K562 (cell line): Measurements from ENCODE around the gene PFAS. TPM values are rescaled to one million over a fixed set of nuclear protein-coding genes. Genes with fewer than 3 reads are reported as not detected.

Experiments used
- ATAC-seq: fragments of 200-7000 bp; cut with Tn5 transposase; 3 replicates; pipeline ENCODE4 v1.9.1; 2020; ENCODE audit warnings: moderate library complexity
- BruUV-seq: library from RNA; stranded (reverse); fragments of 400-500 nt; replicated peaks from 2 replicates; lab custom pipeline; 2021; lab: Mats Ljungman, UMichigan
- CTCF ChIA-PET: fragments of 300-600 bp; formaldehyde crosslinking; extraction: SDS; loops from one replicate; lab custom pipeline; 2021; ENCODE audit warnings: low intra/inter-chr PET ratio; lab: Yijun Ruan, JAX
- POLR2A ChIA-PET: fragments of 300-600, 350-650 bp; sonication (Branson Sonifier 250); formaldehyde crosslinking; extraction: SDS; loops from one replicate; lab custom pipeline; 2021; ENCODE audit warnings: antibody characterized with exemption, inconsistent platforms; lab: Yijun Ruan, JAX
- DNase-seq, 4 experiments: peaks; one replicate each; pipeline versions ENCODE4 v3.0.0 to v3.0.0-alpha.2; 2011 to 2018; ENCODE audit warnings: low spot score in 3 of 4, mixed read lengths in 3 of 4; ENCODE audit errors: extremely low read depth in 1 of 4
- FAIRE-seq: peaks from 2 replicates; lab custom pipeline; 2011; peaks lifted over from hg19 to GRCh38; lab: Jason Lieb, UNC
- H2AFZ ChIP-seq: 2 replicates; pipeline ENCODE4 v1.6.0; 2011; ENCODE audit warnings: low read depth, low read length, control low read depth, inconsistent platforms
- H3K27ac ChIP-seq: fragments of 200-600 bp; 3 replicates; pipeline ENCODE4 v1.8.0; 2011; ENCODE audit warnings: low read depth, mild to moderate bottlenecking, control low read depth, inconsistent platforms, low read length, moderate library complexity, mixed read lengths; ENCODE audit errors: extremely low read depth
- H3K27me3 ChIP-seq, 2 experiments: fragments of 300-600 bp in 1 of 2; 2 replicates in 1 of 2; 3 replicates in 1 of 2; pipeline versions ENCODE4 v1.6.0 to v1.8.0; 2011; ENCODE audit warnings: inconsistent platforms in 2 of 2, low read length in 2 of 2, mild to moderate bottlenecking in 1 of 2, mixed read lengths in 1 of 2, moderate library complexity in 1 of 2; ENCODE audit not compliant: control insufficient read depth in 2 of 2, insufficient read depth in 2 of 2
- H3K36me3 ChIP-seq: fragments of 300-600 bp; 3 replicates; pipeline ENCODE4 v1.8.0; 2011; ENCODE audit warnings: mild to moderate bottlenecking, low read length, inconsistent platforms; ENCODE audit not compliant: control insufficient read depth, insufficient read depth
- H3K4me1 ChIP-seq, 2 experiments: fragments of 200-600 bp in 1 of 2; replicated peaks in 1 of 2; 2 replicates in 1 of 2; 3 replicates in 1 of 2; pipeline versions ENCODE4 v1.5.1 to v1.8.0; 2011; ENCODE audit warnings: inconsistent platforms in 2 of 2, low read length in 2 of 2, mild to moderate bottlenecking in 1 of 2, mixed read lengths in 1 of 2, moderate library complexity in 1 of 2; ENCODE audit not compliant: control insufficient read depth in 2 of 2, insufficient read depth in 2 of 2
- H3K4me2 ChIP-seq: 2 replicates; pipeline ENCODE4 v1.6.1; 2011; ENCODE audit warnings: low read length, control low read depth, inconsistent platforms, mixed read lengths; ENCODE audit not compliant: insufficient read depth
- H3K4me3 ChIP-seq: fragments of 200-600 bp; sonication (generic), shearing (Covaris generic); 2 replicates; pipeline ENCODE4 v1.5.1; 2016; ENCODE audit warnings: control low read depth, inconsistent platforms
- H3K79me2 ChIP-seq: fragments of 200-600 bp; 3 replicates; pipeline ENCODE4 v1.8.0; 2011; ENCODE audit warnings: low read length, inconsistent platforms; ENCODE audit not compliant: control insufficient read depth, insufficient read depth
- H3K9ac ChIP-seq, 2 experiments: 2 replicates each; pipeline versions ENCODE4 v1.6.0 to v1.6.1; 2011; ENCODE audit warnings: low read depth in 2 of 2, low read length in 2 of 2, control low read depth in 1 of 2, inconsistent platforms in 1 of 2, mild to moderate bottlenecking in 1 of 2, mixed read lengths in 1 of 2; ENCODE audit not compliant: insufficient read depth in 1 of 2
- H3K9me1 ChIP-seq: one replicate; pipeline ENCODE4 v1.6.0; 2011; ENCODE audit warnings: inconsistent platforms, mild to moderate bottlenecking, low read length, moderate library complexity; ENCODE audit not compliant: control insufficient read depth, insufficient read depth
- H3K9me3 ChIP-seq: replicated peaks from 2 replicates; pipeline ENCODE4 v1.5.1; 2011; ENCODE audit warnings: low read depth, low read length, inconsistent platforms; ENCODE audit not compliant: control insufficient read depth, insufficient read depth
- H4K20me1 ChIP-seq: replicated peaks from 2 replicates; pipeline ENCODE4 v1.6.1; 2011; ENCODE audit warnings: low read length, inconsistent platforms, mixed read lengths; ENCODE audit not compliant: control insufficient read depth, insufficient read depth
- ELF2 ChIP-seq: fragments of 250-450 bp; sonication (Bioruptor Pico); IDR thresholded peaks from 2 replicates; pipeline ENCODE4 v1.5.0; 2021; ENCODE audit warnings: mild to moderate bottlenecking
- PCBP2 ChIP-seq: fragments of 200-400 bp; formaldehyde crosslinking; IDR thresholded peaks from 2 replicates; pipeline ENCODE4 v1.6.1; 2018; ENCODE audit warnings: low read length, low read depth, mild to moderate bottlenecking, moderate library complexity; ENCODE audit not compliant: poor library complexity, severe bottlenecking
- THRAP3 ChIP-seq: fragments of 450-650 bp; IDR thresholded peaks from 2 replicates; pipeline ENCODE4 v1.6.1; 2016; ENCODE audit warnings: mild to moderate bottlenecking, inconsistent platforms, borderline replicate concordance
- WGBS: fragments of 100-300 bp; shearing (Covaris generic); methylation state at CpG from one replicate; pipeline ENCODE4 v1.1.6; 2016; ENCODE audit warnings: low coverage, mixed read lengths; ENCODE audit not compliant: insufficient coverage; ENCODE audit errors: missing lambda C conversion rate; 5-methylcytosine and 5-hydroxymethylcytosine counted together
- in situ Hi-C: fragments of 300-500 bp; cut with MboI; formaldehyde crosslinking; loops from 4 replicates; pipeline ENCODE4 v1.15.0; 2018; ENCODE audit warnings: inconsistent platforms, mixed read lengths
- intact Hi-C: fragments of 100-400 bp; cut with micrococcal nuclease; formaldehyde crosslinking; loops from 2 replicates; pipeline ENCODE4 v1.14.2; 2022
- polyA plus RNA-seq, 8 experiments: library from polyadenylated mRNA; depleted of rRNA in 4 of 8; stranded (reverse) in 5 of 8; unstranded in 3 of 8; fragments of >200 nt; fragmentation: Nextera tagmentation in 2 of 8; fragmentation: Illumina TruSeq in 1 of 8; extraction: Ambion mirVana in 2 of 8; extraction: Trizol in 1 of 8; gene quantifications; 2 replicates each; pipeline versions ENCODE4 v1.2.1 to v1.2.3, GENCODE V29; 2011 to 2014; ENCODE audit warnings: inconsistent platforms in 1 of 8, missing spikeins in 1 of 8
- total RNA-seq, 7 experiments: library from RNA; depleted of rRNA in 6 of 7; stranded (reverse); fragments of >200 nt in 6 of 7; fragmentation: Illumina TruSeq in 2 of 7; extraction: Trizol in 2 of 7; gene quantifications; 2 replicates each; pipeline versions ENCODE4 v1.2.1 to v1.2.3, GENCODE V29; 2011 to 2021; ENCODE audit warnings: low replicate concordance in 1 of 7
- TF ChIP-seq, protein P1 (sequence below): fragments of 450-650 bp; IDR thresholded peaks from 2 replicates; pipeline ENCODE4 v1.6.1; 2017; ENCODE audit warnings: antibody characterized with exemption
- TF ChIP-seq, protein P2 (sequence below): fragments of 250-450 bp; sonication (Bioruptor Pico); IDR thresholded peaks from 2 replicates; pipeline ENCODE4 v1.8.0; 2021; ENCODE audit warnings: moderate library complexity, mild to moderate bottlenecking, inconsistent platforms
- TF ChIP-seq, protein P3 (sequence below): fragments of 250-450 bp; sonication (Bioruptor Pico); IDR thresholded peaks from 2 replicates; pipeline ENCODE4 v1.8.0; 2022; ENCODE audit warnings: moderate library complexity, mild to moderate bottlenecking, inconsistent platforms
- TF ChIP-seq, protein P4 (sequence below), 2 experiments: IDR thresholded peaks; 2 replicates each; pipeline ENCODE4 v1.6.1; 2011; ENCODE audit warnings: borderline replicate concordance in 1 of 2, control low read depth in 1 of 2, low read depth in 1 of 2, low read length in 1 of 2, mild to moderate bottlenecking in 1 of 2, mixed read lengths in 1 of 2, moderate library complexity in 1 of 2; ENCODE audit not compliant: insufficient read depth in 1 of 2, insufficient read length in 1 of 2, poor library complexity in 1 of 2, severe bottlenecking in 1 of 2; ENCODE audit errors: extremely low read depth in 1 of 2

PFAS gene
- total and polyA plus RNA-seq, 9 of the 15 experiments (the other 6 are each of a cell fraction or from before 2014, with no cell fraction given), result 11.6 to 131 (median 43.9) TPM

GRCh38 chr17:8287651-8288335 is 38.7 kb downstream of the PFAS start:
- ATAC-seq (no peak), FAIRE-seq (no peak), DNase-seq (no peak)
- Histone ChIP-seq H3K9me3 (no peaks in the 10 kb centered on the region), H3K36me3 (0 out of 3 replicates have a peak, but pooled peaks cover 2% of the 10 kb centered on the region), H2AFZ (peak overlapping the region; percentile 74), H3K27ac (peak overlapping the region; percentile 54; the same call in 2 of the 3 replicates), H4K20me1 (no peaks in the 10 kb centered on the region), H3K79me2 (no peaks in the 10 kb centered on the region), H3K4me3 (peak overlapping the region; percentile 44), H3K4me1 (peaks cover 3 to 30% of the 10 kb centered on the region in 2 experiments; a peak in 3 of 5 replicates), H3K9me1 (no peaks in the 10 kb centered on the region), H3K9ac (peak overlapping the region; percentile 58 to 91), H3K27me3 (no peaks in the 10 kb centered on the region), H3K4me2 (peak overlapping the region; percentile 74)
- 43% methylated on average over 17 of the region's 19 CpGs for WGBS
- in situ Hi-C loops (no loop called here), intact Hi-C loops (no loop called here)
- BruUV-seq, result TSS peak; percentile 44
- no peak for TF ChIP-seq ELF2
- TF ChIP-seq PCBP2, result no peak
- no peak for TF ChIP-seq THRAP3
- TF ChIP-seq, protein P1, sequence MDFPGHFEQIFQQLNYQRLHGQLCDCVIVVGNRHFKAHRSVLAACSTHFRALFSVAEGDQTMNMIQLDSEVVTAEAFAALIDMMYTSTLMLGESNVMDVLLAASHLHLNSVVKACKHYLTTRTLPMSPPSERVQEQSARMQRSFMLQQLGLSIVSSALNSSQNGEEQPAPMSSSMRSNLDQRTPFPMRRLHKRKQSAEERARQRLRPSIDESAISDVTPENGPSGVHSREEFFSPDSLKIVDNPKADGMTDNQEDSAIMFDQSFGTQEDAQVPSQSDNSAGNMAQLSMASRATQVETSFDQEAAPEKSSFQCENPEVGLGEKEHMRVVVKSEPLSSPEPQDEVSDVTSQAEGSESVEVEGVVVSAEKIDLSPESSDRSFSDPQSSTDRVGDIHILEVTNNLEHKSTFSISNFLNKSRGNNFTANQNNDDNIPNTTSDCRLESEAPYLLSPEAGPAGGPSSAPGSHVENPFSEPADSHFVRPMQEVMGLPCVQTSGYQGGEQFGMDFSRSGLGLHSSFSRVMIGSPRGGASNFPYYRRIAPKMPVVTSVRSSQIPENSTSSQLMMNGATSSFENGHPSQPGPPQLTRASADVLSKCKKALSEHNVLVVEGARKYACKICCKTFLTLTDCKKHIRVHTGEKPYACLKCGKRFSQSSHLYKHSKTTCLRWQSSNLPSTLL, result no peak
- TF ChIP-seq, protein P2, sequence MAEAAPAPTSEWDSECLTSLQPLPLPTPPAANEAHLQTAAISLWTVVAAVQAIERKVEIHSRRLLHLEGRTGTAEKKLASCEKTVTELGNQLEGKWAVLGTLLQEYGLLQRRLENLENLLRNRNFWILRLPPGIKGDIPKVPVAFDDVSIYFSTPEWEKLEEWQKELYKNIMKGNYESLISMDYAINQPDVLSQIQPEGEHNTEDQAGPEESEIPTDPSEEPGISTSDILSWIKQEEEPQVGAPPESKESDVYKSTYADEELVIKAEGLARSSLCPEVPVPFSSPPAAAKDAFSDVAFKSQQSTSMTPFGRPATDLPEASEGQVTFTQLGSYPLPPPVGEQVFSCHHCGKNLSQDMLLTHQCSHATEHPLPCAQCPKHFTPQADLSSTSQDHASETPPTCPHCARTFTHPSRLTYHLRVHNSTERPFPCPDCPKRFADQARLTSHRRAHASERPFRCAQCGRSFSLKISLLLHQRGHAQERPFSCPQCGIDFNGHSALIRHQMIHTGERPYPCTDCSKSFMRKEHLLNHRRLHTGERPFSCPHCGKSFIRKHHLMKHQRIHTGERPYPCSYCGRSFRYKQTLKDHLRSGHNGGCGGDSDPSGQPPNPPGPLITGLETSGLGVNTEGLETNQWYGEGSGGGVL, result no peak
- TF ChIP-seq, protein P3, sequence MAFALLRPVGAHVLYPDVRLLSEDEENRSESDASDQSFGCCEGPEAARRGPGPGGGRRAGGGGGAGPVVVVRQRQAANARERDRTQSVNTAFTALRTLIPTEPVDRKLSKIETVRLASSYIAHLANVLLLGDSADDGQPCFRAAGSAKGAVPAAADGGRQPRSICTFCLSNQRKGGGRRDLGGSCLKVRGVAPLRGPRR (CRISPR knock-in tag), result no peak
- TF ChIP-seq, protein P4, sequence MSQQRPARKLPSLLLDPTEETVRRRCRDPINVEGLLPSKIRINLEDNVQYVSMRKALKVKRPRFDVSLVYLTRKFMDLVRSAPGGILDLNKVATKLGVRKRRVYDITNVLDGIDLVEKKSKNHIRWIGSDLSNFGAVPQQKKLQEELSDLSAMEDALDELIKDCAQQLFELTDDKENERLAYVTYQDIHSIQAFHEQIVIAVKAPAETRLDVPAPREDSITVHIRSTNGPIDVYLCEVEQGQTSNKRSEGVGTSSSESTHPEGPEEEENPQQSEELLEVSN (IDR thresholded peaks at IDR 0.05; ENCODE audit: borderline replicate concordance in 1 of 2, extremely low read depth in 1 of 2, insufficient read depth in 1 of 2, insufficient read length in 1 of 2, low read depth in 1 of 2, low read length in 1 of 2, poor library complexity in 1 of 2, severe bottlenecking in 1 of 2), result peak in 1 of 2 experiments; percentile 32
- ChIA-PET CTCF (no interaction called here), POLR2A (interaction anchor here (0.8 kb wide), 1 partner anchor 164 kb away, joined by 3 read pairs; the partner anchor contains the start of gene HES7)
